AG04450 (cell line): ENCODE results near the gene PNPLA1. TPM values are rescaled to one million over a fixed set of nuclear protein-coding genes. Genes with fewer than 3 reads are reported as not detected.

Experiments
- CTCF ChIA-PET: fragments of 300-600, 350-600 bp; formaldehyde crosslinking; extraction: SDS; loops from one replicate; lab custom pipeline; 2022; ENCODE audit warnings: antibody characterized with exemption, inconsistent platforms; lab: Charles Lee
- POLR2A ChIA-PET: fragments of 350-600 bp; formaldehyde crosslinking; extraction: SDS; loops from one replicate; lab custom pipeline; 2021; ENCODE audit warnings: antibody characterized with exemption, inconsistent platforms; lab: Yijun Ruan, JAX
- DNase-seq: peaks from one replicate; pipeline ENCODE4 v3.0.0-alpha.2; 2011; ENCODE audit warnings: low read depth, low spot score
- H3K27ac ChIP-seq: one replicate; pipeline ENCODE4 v1.5.1; 2012; ENCODE audit warnings: low read depth, low read length, control low read depth
- H3K27me3 ChIP-seq: one replicate; pipeline ENCODE4 v1.6.0; 2012; ENCODE audit warnings: low read length; ENCODE audit not compliant: control insufficient read depth, insufficient read depth
- H3K4me3 ChIP-seq: 2 replicates; pipeline ENCODE4 v1.5.1; 2011; ENCODE audit warnings: mild to moderate bottlenecking, low read depth, low read length, control low read depth
- H3K9me3 ChIP-seq: 2 replicates; pipeline ENCODE4 v1.5.1; 2012; ENCODE audit warnings: low read length; ENCODE audit not compliant: control insufficient read depth, insufficient read depth
- polyA plus RNA-seq: library from polyadenylated mRNA; depleted of rRNA; stranded (reverse); fragments of >200 nt; gene quantifications from 2 replicates; pipeline ENCODE4 v1.2.3, GENCODE V29; 2011
- TF ChIP-seq, protein P1 (sequence below): IDR thresholded peaks from 2 replicates; pipeline ENCODE4 v1.5.1; 2011; ENCODE audit warnings: low read depth, low read length, control low read depth, inconsistent platforms

Gene PNPLA1
- polyA plus RNA-seq, 1 experiment, result not detected

DNA sequence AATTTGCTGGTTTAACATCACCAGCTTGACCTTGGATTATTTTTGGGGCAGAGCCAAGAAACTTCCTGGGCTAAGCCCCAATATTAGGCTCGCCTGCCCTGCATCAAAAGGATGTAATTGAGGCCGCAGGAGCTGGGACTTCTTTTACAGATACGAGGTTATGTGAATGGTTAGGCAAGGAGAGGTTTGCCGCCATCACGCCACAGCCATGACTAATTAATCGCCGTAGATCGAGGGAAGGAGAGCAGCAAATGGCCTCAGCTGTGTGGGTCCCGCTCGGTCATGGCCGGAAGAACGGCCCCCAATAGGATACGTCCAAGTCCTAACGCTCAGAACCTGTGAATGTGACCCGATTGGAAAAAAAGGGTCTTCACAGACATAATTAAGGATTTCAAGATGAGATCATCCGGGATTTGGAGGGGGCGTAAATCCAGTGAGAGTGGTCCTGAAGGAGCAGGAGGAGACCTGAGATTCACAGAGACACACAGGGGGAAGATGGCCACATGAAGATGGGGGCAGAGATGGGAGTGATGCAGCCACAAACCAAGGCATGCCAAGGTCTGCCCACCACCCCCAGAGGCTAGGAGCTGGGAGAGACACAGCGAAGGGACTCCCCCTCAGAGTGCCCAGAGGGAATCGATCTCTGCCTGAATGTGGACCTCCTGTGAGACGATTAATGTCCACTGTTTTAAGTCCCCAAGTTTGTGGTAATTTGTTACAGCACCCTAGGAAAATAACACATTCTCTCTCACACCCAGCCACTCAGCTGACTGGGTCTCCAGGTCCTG is 76.8 kb downstream of the PNPLA1 start:
- no peak overlapping the region for H3K4me3 ChIP-seq
- DNase-seq, result no peak
- CTCF ChIA-PET, result interaction anchor here (1.7 kb wide), 1 partner anchor 14 kb away, joined by 6 read pairs; no protein-coding TSS in a partner anchor
- POLR2A ChIA-PET, result no interaction called here
- H3K27ac ChIP-seq, result no peak overlapping the region
- H3K9me3 ChIP-seq, result no peaks in the 10 kb centered on the region
- H3K27me3 ChIP-seq, result peaks cover 21% of the 10 kb centered on the region
- TF ChIP-seq, protein P1, sequence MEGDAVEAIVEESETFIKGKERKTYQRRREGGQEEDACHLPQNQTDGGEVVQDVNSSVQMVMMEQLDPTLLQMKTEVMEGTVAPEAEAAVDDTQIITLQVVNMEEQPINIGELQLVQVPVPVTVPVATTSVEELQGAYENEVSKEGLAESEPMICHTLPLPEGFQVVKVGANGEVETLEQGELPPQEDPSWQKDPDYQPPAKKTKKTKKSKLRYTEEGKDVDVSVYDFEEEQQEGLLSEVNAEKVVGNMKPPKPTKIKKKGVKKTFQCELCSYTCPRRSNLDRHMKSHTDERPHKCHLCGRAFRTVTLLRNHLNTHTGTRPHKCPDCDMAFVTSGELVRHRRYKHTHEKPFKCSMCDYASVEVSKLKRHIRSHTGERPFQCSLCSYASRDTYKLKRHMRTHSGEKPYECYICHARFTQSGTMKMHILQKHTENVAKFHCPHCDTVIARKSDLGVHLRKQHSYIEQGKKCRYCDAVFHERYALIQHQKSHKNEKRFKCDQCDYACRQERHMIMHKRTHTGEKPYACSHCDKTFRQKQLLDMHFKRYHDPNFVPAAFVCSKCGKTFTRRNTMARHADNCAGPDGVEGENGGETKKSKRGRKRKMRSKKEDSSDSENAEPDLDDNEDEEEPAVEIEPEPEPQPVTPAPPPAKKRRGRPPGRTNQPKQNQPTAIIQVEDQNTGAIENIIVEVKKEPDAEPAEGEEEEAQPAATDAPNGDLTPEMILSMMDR, result no peak

DNA sequence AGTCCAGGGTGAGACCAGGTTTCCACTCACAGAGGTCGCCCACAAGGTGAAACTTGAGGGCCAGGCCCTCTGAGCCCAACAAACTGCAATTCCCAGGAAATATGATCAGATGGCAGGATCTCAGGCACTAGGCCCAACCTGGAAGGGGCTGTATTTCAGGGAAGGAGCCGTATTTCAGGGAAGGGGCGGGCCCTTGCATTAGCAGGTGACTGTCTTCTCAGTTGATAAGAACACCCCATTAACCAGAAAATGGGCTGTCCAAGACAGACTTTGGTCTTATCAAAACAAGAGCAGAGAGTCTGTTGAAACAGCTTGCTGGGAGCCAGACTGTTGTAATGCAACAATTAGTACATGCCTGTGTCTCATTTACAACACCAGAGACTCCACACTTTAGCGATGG is 77.8 kb downstream of the PNPLA1 start:
- no peak for DNase-seq
- Histone ChIP-seq H3K27me3 (peaks cover 15% of the 10 kb centered on the region), H3K4me3 (no peak overlapping the region), H3K27ac (no peak overlapping the region), H3K9me3 (no peaks in the 10 kb centered on the region)
- CTCF ChIA-PET, result no interaction called here
- TF ChIP-seq, protein P1, result no peak
- POLR2A ChIA-PET, result no interaction called here

DNA sequence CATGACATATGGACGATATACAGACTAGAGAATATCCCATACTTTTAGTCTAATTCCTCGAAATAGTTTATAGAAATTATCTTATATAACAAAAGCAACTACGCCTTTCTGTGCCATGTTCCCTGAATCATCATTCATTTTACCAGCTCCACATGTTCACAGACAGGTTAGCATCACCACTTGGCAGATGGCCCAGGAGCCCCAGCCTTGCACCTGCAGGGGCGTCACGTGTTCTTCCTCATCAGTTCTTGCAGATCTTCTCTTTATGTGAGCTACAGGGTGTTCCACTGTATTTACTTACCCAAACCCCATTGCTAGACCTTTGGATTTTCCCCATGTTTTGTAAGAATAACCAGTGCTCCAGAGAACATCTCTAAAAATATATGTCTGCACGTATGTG is 79.4 kb downstream of the PNPLA1 start:
- Histone ChIP-seq H3K4me3 (no peak overlapping the region), H3K9me3 (no peaks in the 10 kb centered on the region), H3K27ac (no peak overlapping the region), H3K27me3 (peaks cover 14% of the 10 kb centered on the region)
- TF ChIP-seq, protein P1, result no peak
- POLR2A ChIA-PET, result no interaction called here
- no peak for DNase-seq
- CTCF ChIA-PET, result interaction anchor here (1.0 kb wide), 1 partner anchor 11 kb away, joined by 3 read pairs; no protein-coding TSS in a partner anchor

DNA sequence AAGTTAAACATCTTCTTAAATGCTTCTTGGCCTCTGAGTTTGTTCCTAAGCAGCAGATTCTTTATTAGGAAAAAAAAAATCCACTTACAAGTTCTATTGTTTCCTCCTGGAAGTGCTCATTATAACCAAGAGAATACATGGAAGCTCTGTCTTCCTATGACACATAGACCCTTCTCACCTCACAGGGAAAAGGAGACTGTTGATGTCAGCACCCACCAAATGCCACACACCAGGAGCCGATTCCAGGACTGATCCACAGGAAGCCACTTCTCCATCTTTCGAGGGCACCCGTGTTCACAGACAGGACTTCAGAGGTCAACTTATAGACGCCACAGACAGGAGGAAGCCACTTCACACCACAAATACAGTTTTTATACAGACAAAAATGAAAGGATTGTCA is 80.2 kb downstream of the PNPLA1 start:
- DNase-seq, result no peak
- Histone ChIP-seq H3K9me3 (no peaks in the 10 kb centered on the region), H3K27me3 (peaks cover 14% of the 10 kb centered on the region), H3K27ac (no peak overlapping the region), H3K4me3 (no peak overlapping the region)
- ChIA-PET POLR2A (no interaction called here), CTCF (interaction anchor here (0.6 to 3.8 kb wide), 4 partner anchors 9 to 257 kb away, joined by 3 to 24 read pairs (median 10); no protein-coding TSS in a partner anchor)
- TF ChIP-seq, protein P1, result no peak
